Muscle of leg (tissue), 11 donors: ENCODE results near the gene RIOK2. TPM values are rescaled to one million over a fixed set of nuclear protein-coding genes. Genes with fewer than 3 reads are reported as not detected.
"Not testable (repeated sequence)": the region's sequence is repeated elsewhere in the genome, so short reads cannot be mapped to it uniquely, and the experiment has no call there.

ENCODE experiments used
- DNase-seq: peaks from one replicate; pipeline ENCODE4 v3.0.0; 2013
- H3K27ac ChIP-seq: one replicate; pipeline ENCODE4 v1.5.1; 2013; ENCODE audit warnings: mild to moderate bottlenecking, low read length, control low read depth
- H3K27me3 ChIP-seq: one replicate; pipeline ENCODE4 v1.6.1; 2013; ENCODE audit warnings: low read length; ENCODE audit not compliant: control insufficient read depth, insufficient read depth
- H3K36me3 ChIP-seq: one replicate; pipeline ENCODE4 v1.6.1; 2013; ENCODE audit warnings: low read length; ENCODE audit not compliant: control insufficient read depth, insufficient read depth
- H3K4me1 ChIP-seq: one replicate; pipeline ENCODE4 v1.6.1; 2013; ENCODE audit warnings: low read length; ENCODE audit not compliant: control insufficient read depth, insufficient read depth
- H3K4me3 ChIP-seq: one replicate; pipeline ENCODE4 v1.5.1; 2013; ENCODE audit warnings: low read length, control low read depth
- H3K9me3 ChIP-seq: replicated peaks from 2 replicates; pipeline ENCODE4 v1.6.1; 2013; ENCODE audit warnings: low read depth, low read length; ENCODE audit not compliant: control insufficient read depth
- WGBS: methylation state at CpG from one replicate; pipeline ENCODE4 v1.1.5; 2013; ENCODE audit warnings: missing lambda C conversion rate; ENCODE audit not compliant: insufficient coverage; 5-methylcytosine and 5-hydroxymethylcytosine counted together
- polyA plus RNA-seq, 8 donors: library from polyadenylated mRNA; unstranded; fragments of 120-200 nt; gene quantifications; one replicate each; pipeline versions ENCODE4 v1.2.1 to v1.2.3, GENCODE V29; 2013; ENCODE audit warnings: inconsistent platforms in 1 of 8, low replicate concordance in 1 of 8; ENCODE audit not compliant: insufficient read length in 8 of 8, insufficient read depth in 1 of 8
- total RNA-seq: library from RNA; stranded (reverse); fragments of 120-200 nt; gene quantifications from one replicate; pipeline ENCODE4 v1.2.4, GENCODE V29; 2013

The RIOK2 gene
- total and polyA plus RNA-seq, 9 donors = 25.6 to 40.0 (median 33.0) TPM

DNA sequence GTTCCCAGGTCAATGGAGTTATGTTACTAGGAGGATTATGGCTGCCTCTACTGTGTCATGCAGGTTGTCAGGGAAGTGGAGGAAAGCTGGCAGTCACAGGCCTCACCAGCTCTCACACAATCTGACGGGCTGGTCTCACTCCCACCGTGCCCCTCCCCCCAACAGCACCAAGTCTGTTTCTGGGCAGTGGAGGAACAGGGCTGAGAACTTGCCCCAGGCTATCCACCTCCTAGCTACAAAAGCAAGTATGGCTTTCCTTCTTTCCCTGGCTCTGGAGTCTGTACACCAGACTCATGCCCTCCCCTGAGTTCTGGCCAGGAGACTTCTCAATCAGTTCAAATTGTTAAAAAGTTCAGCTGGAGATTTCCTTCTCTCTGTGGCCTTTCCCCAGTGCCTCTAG is 25.7 kb upstream of the RIOK2 start:
- Histone ChIP-seq H3K36me3 (no peaks in the 10 kb centered on the region), H3K9me3 (peaks cover 2% of the 10 kb centered on the region), H3K4me3 (no peak overlapping the region), H3K4me1 (no peaks in the 10 kb centered on the region), H3K27ac (no peak overlapping the region), H3K27me3 (no peaks in the 10 kb centered on the region)
- no peak for DNase-seq
- 40% methylated on average over 1 of the region's 2 CpGs for WGBS

DNA sequence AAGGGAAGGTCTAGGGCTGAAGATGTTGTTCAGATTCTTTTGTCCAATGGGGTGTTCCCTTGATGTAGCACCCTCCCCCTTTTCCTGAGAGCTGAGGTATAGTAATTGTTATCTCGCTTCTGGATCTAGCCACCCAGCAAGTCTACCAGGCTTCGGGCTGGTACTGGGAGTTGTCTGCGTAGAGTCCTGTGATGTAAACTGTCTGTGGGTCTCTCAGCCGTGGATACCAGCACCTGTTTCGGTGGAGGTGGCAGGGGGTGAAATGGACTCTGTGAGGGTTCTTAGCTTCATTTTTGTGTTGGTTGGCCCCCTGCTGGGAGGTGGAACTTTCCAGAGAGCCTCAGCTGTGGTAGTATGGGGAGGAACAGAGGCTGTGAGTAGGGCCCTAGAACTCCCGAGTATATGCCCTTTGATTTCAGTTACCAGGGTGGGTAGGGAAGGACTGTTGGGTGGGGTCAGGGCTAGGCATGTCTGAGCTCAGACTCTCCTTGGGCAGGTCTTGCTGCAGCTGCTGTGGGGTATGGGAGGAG is 25.2 kb upstream of the RIOK2 start:
- no peak for DNase-seq
- Histone ChIP-seq H3K4me3 (no peak overlapping the region), H3K27me3 (no peaks in the 10 kb centered on the region), H3K4me1 (no peaks in the 10 kb centered on the region), H3K9me3 (peaks cover 2% of the 10 kb centered on the region), H3K36me3 (no peaks in the 10 kb centered on the region), H3K27ac (no peak overlapping the region)
- WGBS = 97% methylated on average over 5 of the region's 6 CpGs

DNA sequence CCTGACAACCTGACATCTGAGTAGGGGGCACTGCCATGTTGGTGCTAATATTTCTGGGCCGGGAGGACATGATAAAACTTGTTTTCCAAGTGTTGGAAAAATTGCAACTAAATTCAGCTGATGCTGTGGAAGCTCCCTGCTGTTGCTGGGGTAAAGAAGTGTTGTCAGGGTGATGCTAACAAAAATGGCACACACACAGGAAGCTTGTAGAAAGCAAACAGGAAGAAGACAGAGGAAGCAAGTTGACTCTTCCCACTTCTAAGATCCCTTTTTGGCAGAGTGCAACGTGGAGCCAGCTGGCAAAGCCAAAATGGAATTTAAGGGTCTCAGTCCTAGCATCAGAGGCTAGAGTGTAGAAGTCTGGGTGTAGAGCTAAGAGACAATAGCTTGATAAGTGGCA is 11.3 kb upstream of the RIOK2 start:
- peak; percentile 42 for DNase-seq
- WGBS = no CpG with 5 or more reads among the region's 2 CpGs
- Histone ChIP-seq H3K4me3 (no peak overlapping the region), H3K4me1 (peaks cover 2% of the 10 kb centered on the region), H3K27ac (no peak overlapping the region), H3K27me3 (no peaks in the 10 kb centered on the region), H3K9me3 (peaks cover 8% of the 10 kb centered on the region), H3K36me3 (no peaks in the 10 kb centered on the region)

DNA sequence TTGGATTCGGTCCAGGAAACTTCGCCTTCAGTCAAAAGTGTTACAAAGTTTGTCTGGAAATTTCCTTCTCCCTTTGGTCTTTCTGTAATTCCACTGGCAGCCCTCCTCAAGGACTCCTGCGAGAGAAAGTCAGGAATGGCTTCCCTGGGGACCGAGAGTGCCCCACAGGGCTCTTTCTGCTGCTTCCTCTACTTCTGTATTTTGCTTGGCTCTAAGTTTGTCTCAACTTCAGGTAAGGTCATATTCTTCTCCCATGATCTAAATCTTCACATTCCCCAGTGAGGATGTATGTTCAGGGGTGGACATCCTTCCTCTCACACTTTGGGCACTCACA is 10.3 kb upstream of the RIOK2 start:
- no peak overlapping the region for H3K27ac ChIP-seq
- WGBS = 86% methylated on average over 4 of the region's 4 CpGs
- peaks cover 8% of the 10 kb centered on the region for H3K9me3 ChIP-seq
- no peak for DNase-seq
- H3K27me3 ChIP-seq = no peaks in the 10 kb centered on the region
- H3K4me3 ChIP-seq = no peak overlapping the region
- no peaks in the 10 kb centered on the region for H3K36me3 ChIP-seq
- peaks cover 2% of the 10 kb centered on the region for H3K4me1 ChIP-seq

DNA sequence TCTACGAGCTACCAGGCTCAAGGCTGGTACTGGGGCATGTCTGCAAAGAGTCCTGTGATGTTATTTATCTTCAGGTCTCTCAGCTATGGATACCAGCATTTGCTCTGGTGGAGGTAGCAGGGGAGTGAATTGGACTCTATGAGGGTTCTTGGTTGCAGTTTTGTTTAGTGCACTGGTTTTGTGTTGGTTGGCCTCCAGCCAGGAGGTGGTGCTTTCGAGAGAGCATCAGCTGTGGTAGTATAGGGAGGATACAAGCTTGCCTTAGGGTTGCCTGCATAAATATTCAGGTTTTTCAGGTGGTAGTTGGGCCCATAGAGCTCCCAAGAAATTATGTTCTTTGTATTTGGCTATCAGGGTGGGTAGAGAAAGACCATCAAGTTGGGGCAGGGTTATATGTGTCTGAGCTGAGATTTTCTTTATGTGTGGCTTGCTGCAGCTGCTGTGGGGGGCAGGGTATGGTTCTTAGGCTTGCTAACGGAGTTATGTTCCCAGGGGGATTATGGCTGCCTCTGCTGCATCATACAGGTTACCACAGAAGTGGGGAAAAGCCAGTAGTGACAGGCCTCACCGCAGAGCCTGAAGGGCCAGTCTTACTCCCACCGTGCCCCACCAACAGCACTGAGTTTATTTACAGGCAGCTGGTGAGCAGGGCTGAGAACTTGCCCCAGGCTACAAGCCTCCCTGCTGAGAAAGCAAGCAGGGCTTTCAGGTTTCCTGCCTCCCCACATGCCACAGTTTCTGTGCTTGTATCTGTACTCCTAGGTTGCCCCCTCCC is 9.7 kb upstream of the RIOK2 start:
- H3K9me3 ChIP-seq = peaks cover 8% of the 10 kb centered on the region
- peaks cover 2% of the 10 kb centered on the region for H3K4me1 ChIP-seq
- no peak overlapping the region for H3K4me3 ChIP-seq
- H3K36me3 ChIP-seq = no peaks in the 10 kb centered on the region
- no peaks in the 10 kb centered on the region for H3K27me3 ChIP-seq
- H3K27ac ChIP-seq = no peak overlapping the region
- DNase-seq = no peak
- 50% methylated on average over 5 of the region's 5 CpGs for WGBS

DNA sequence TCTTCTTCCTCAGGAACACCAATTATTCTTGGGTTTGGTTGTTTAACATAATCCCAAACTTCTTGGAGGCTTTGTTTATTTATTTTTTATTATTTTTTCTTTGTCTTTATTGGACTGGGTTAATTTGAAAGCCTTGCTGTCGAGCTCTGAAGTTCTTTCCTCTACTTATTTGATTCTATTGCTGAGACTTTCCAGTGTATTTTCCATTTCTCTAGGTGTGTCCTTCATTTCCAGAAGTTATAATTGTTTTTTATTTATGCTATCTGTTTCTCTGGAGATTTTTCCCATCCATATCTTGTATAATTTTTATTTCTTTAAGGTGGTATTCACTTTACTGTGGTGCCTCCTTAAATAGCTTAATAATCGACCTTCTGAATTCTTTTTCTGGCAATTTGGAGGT is 8.8 kb upstream of the RIOK2 start:
- H3K36me3 ChIP-seq = no peaks in the 10 kb centered on the region
- no peak for DNase-seq
- H3K4me1 ChIP-seq = peaks cover 2% of the 10 kb centered on the region
- H3K27ac ChIP-seq = no peak overlapping the region
- H3K4me3 ChIP-seq = no peak overlapping the region
- no CpG with 5 or more reads among the region's 2 CpGs for WGBS
- peaks cover 8% of the 10 kb centered on the region for H3K9me3 ChIP-seq
- H3K27me3 ChIP-seq = no peaks in the 10 kb centered on the region

DNA sequence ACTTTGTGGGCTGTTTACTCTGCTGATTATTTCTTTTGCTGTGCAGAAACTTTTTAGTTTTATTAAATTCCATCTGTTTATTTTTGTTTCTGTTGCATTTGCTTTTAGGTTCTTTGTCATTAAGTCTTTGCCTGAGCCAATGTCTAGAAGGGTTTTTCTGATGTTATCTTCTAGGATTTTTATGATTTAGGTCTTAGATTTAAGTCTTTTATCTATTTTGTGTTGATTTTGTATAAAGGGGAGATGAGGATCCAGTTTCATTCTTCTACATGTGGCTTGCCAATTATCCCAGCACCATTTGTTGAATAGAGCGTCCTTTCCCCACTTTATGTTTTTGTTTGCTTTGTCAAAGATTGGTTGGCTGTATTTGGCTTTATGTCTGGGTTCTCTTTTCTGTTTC is 6.5 kb upstream of the RIOK2 start:
- H3K9me3 ChIP-seq, H3K27ac ChIP-seq, H3K4me3 ChIP-seq, H3K4me1 ChIP-seq, H3K36me3 ChIP-seq, DNase-seq, H3K27me3 ChIP-seq: not testable (repeated sequence)
- WGBS = no CpG with 5 or more reads among the region's 1 CpG

DNA sequence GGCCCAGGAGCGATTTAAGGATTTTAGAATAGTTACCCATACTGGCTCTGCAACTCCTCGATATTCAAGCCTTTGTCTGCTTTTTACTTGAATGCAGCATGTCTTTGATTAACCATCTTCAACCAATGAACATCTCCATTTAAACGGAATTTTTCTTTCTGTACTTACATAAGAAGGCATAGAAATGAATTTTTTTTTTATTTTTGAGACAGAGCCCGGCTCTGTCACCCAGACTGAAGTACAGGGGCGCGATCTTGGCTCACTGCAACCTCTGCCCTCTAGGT is 825 bp upstream of the RIOK2 start:
- WGBS = 30% methylated on average over 2 of the region's 6 CpGs
- no peak for DNase-seq
- Histone ChIP-seq H3K27me3 (no peaks in the 10 kb centered on the region), H3K27ac (peak overlapping the region; percentile 99), H3K4me3 (peak overlapping the region; percentile 96), H3K4me1 (peaks cover 8% of the 10 kb centered on the region), H3K9me3 (no peaks in the 10 kb centered on the region), H3K36me3 (peaks cover 3% of the 10 kb centered on the region)

DNA sequence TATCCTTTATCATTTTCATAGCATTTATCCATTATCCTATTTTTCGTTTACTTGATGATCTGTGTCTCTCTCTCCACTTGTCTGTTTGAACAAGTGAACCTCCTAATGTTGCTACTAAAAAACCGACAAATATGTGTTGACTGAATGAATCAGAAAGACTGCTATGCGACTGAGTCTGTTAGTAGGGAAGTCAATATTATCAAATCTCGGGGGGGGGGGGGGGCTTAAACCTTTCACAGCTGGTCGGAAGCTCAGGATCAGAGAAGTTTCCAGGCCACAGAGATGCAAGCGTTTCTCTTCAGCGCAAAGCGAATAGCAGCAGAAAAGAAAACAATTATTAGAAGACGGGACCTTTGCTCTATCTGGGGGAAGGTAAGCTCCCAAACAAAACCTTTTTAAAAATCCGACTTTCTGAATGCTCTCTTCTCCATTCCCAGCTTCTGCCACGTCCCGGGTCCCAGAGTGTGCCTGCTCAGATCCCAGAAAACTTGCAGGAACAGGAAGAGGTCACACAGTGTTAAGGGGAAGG is 412 bp downstream of the RIOK2 start:
- 0% methylated on average over 2 of the region's 12 CpGs for WGBS
- Histone ChIP-seq H3K27me3 (no peaks in the 10 kb centered on the region), H3K4me1 (peaks cover 8% of the 10 kb centered on the region), H3K9me3 (no peaks in the 10 kb centered on the region), H3K27ac (peak overlapping the region; percentile 99), H3K36me3 (peaks cover 11% of the 10 kb centered on the region), H3K4me3 (peak overlapping the region; percentile 96)
- DNase-seq = no peak

DNA sequence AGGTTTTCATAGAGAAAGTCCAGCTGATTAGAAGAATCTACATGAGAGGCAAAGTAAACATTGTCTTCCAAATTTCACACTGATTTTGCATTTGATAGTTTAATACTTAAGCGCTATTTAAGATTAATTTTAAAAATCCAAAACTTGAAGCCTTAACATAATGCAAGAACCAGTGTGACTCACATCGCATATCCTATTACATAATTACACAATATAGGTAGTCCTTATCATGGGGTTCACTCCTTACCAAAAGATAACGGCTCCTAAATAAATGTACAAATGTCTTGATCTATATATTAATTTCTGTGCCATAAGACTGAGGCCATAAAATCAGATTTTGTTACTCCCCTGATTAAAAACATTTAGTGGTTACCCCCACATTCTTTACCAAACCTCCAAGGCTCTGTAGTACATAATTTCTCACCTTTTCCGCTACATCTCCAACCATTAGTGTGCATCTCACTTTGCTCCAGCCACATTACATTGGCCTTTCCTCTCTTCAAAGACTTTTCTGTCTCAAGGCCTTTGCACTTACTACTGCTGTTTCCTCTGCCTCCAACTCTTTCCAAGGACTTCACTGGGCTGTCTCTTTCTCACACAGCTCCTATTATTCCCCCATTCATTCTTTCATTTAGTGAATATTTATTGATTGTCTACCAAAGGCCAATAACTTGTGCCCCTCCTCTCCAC is 1.0 kb downstream of the RIOK2 start:
- Histone ChIP-seq H3K27me3 (no peaks in the 10 kb centered on the region), H3K27ac (peak overlapping the region; percentile 99), H3K4me3 (peak overlapping the region; percentile 96), H3K36me3 (peaks cover 11% of the 10 kb centered on the region), H3K9me3 (no peaks in the 10 kb centered on the region), H3K4me1 (peaks cover 8% of the 10 kb centered on the region)
- DNase-seq = peak; percentile 16
- 71% methylated on average over 1 of the region's 4 CpGs for WGBS
